Omental fat pad (tissue), 4 donors: ENCODE measurements around the gene FIBCD1. TPM values are rescaled to one million over a fixed set of nuclear protein-coding genes. Genes with fewer than 3 reads are reported as not detected.
A peak's percentile ranks its signal among the peaks of the same experiment; 100 is the strongest.

ENCODE experiments used
- ATAC-seq: fragments of 150-250 bp; one replicate; pipeline ENCODE4 v1.9.1; 2016; ENCODE audit warnings: mild to moderate bottlenecking, moderate library complexity; ENCODE audit not compliant: low FRiP score
- DNase-seq: peaks from one replicate; pipeline ENCODE4 v3.0.0-alpha.2; 2019; ENCODE audit warnings: low spot score
- CTCF ChIP-seq, 3 donors: fragments of 450-650 bp; IDR thresholded peaks; one replicate each; pipeline ENCODE4 v1.5.1; 2016 to 2017; ENCODE audit warnings: antibody characterized with exemption in 3 of 3, mild to moderate bottlenecking in 3 of 3, moderate library complexity in 2 of 3
- total RNA-seq, 4 donors: library from RNA; depleted of rRNA; stranded (reverse); fragments of >200 nt; gene quantifications; one replicate each; pipeline ENCODE4 v1.1.0, GENCODE V29; 2016

The FIBCD1 gene
- total RNA-seq, 4 donors from 2014 or later, result 1.6 TPM; not detected in 3

GRCh38 chr9:130940693-130941576 lies 1.9 kb upstream of the FIBCD1 start:
- TF ChIP-seq CTCF (IDR thresholded peaks at IDR 0.05), result peak in 1 of 3 donors; percentile 50
- DNase-seq, result peak; percentile 43
- peak; percentile 44 for ATAC-seq

- no peak for TF ChIP-seq CTCF (IDR thresholded peaks at IDR 0.05)
- ATAC-seq (no peak), DNase-seq (no peak)
Observed at GRCh38 chr9:130940027-130940549, 1.0 kb upstream of the FIBCD1 start.

GRCh38 chr9:130939405-130940026 lies 469 bp upstream of the FIBCD1 start:
- DNase-seq (no peak), ATAC-seq (no peak)

GRCh38 chr9:130938184-130938651 lies 829 bp downstream of the FIBCD1 start:
- ATAC-seq, result no peak
- DNase-seq, result no peak
- TF ChIP-seq CTCF (IDR thresholded peaks at IDR 0.05), result no peak

More at GRCh38 chr9:130939405-130940026, 469 bp upstream of the FIBCD1 start:
- TF ChIP-seq CTCF (IDR thresholded peaks at IDR 0.05), result no peak

- ATAC-seq (no peak), DNase-seq (no peak)
- no peak for TF ChIP-seq CTCF (IDR thresholded peaks at IDR 0.05)
Observed at GRCh38 chr9:130937146-130938076, 1.6 kb downstream of the FIBCD1 start.

GRCh38 chr9:130936285-130937117 lies 2.5 kb downstream of the FIBCD1 start:
- no peak for TF ChIP-seq CTCF (IDR thresholded peaks at IDR 0.05)
- ATAC-seq, result no peak
- no peak for DNase-seq
